ENCODE results near the gene TAL2. TPM values are rescaled to one million over a fixed set of nuclear protein-coding genes. Genes with fewer than 3 reads are reported as not detected.

TAL2 gene
- 8.6 TPM for total RNA-seq

GRCh38 chr9:105662184-105663104 lies at the start of gene TAL2:
Gene TAL2, plus strand, starts transcription at chr9:105662457. Its CDS starts 40 bp downstream, at chr9:105662497.
- no peak for DNase-seq

GRCh38 chr9:105621001-105621400 lies 41.3 kb upstream of the TAL2 start:
- no peak for DNase-seq

- no peak for DNase-seq
These were observed 37.2 kb upstream of the TAL2 start for GRCh38 chr9:105625088-105625487.

GRCh38 chr9:105632807-105633206 lies 29.4 kb upstream of the TAL2 start:
- no peak for DNase-seq

GRCh38 chr9:105633411-105633810 lies 28.8 kb upstream of the TAL2 start:
- DNase-seq, result peak; percentile 91

- no peak for DNase-seq
These were observed 25.9 kb upstream of the TAL2 start for GRCh38 chr9:105636331-105636730.

- DNase-seq, result no peak
These were observed 24.4 kb upstream of the TAL2 start for GRCh38 chr9:105637787-105638395.

- no peak for DNase-seq
These were observed 22.3 kb upstream of the TAL2 start for GRCh38 chr9:105639936-105640335.

- no peak for DNase-seq
These were observed 18.5 kb upstream of the TAL2 start for GRCh38 chr9:105643795-105644194.

GRCh38 chr9:105646879-105647594 lies 15.2 kb upstream of the TAL2 start:
- no peak for DNase-seq

- DNase-seq, result peak; percentile 37
These were observed 14.5 kb upstream of the TAL2 start for GRCh38 chr9:105647595-105648349.

- DNase-seq, result no peak
These were observed 10.5 kb upstream of the TAL2 start for GRCh38 chr9:105651806-105652205.

- DNase-seq, result peak; percentile 65
These were observed 5.9 kb upstream of the TAL2 start for GRCh38 chr9:105656131-105656921.

GRCh38 chr9:105658351-105658750 lies 3.9 kb upstream of the TAL2 start:
- DNase-seq, result no peak

- DNase-seq, result peak; percentile 5
These were observed 1.2 kb upstream of the TAL2 start for GRCh38 chr9:105661011-105661410.

- no peak for DNase-seq
These were observed 1.7 kb downstream of the TAL2 start for GRCh38 chr9:105663914-105664313.

GRCh38 chr9:105667867-105668266 lies 5.6 kb downstream of the TAL2 start:
- no peak for DNase-seq

- DNase-seq, result no peak
These were observed 8.1 kb downstream of the TAL2 start for GRCh38 chr9:105670315-105670714.

- no peak for DNase-seq
These were observed 8.5 kb downstream of the TAL2 start for GRCh38 chr9:105670775-105671174.

- no peak for DNase-seq
These were observed 10.5 kb downstream of the TAL2 start for GRCh38 chr9:105672711-105673234.

- no peak for DNase-seq
These were observed 11.7 kb downstream of the TAL2 start for GRCh38 chr9:105673850-105674387.
